H1 (cell line): Measurements from ENCODE around the gene SMU1. TPM values are rescaled to one million over a fixed set of nuclear protein-coding genes. Genes with fewer than 3 reads are reported as not detected.

Source experiments
- ASH2L ChIP-seq: fragments of 200-600, 300-600 bp; sonication (generic); IDR thresholded peaks from one replicate; pipeline ENCODE4 v1.7.1; 2017; ENCODE audit warnings: low read length
- ATF2 ChIP-seq: IDR thresholded peaks from 2 replicates; pipeline ENCODE4 v1.6.1; 2012; ENCODE audit warnings: low read length, inconsistent platforms
- BACH1 ChIP-seq: IDR thresholded peaks from 2 replicates; pipeline ENCODE4 v1.6.1; 2012; ENCODE audit warnings: low read length, improper control_type of control experiment
- BCL11A ChIP-seq, 2 experiments: IDR thresholded peaks; one replicate each; pipeline ENCODE4 v1.6.1; 2011; ENCODE audit warnings: low read depth in 2 of 2, low read length in 2 of 2, mild to moderate bottlenecking in 2 of 2
- BRCA1 ChIP-seq: IDR thresholded peaks from 2 replicates; pipeline ENCODE4 v1.6.1; 2012; ENCODE audit warnings: low read depth, low read length, improper control_type of control experiment
- CHD1 ChIP-seq: IDR thresholded peaks from 2 replicates; pipeline ENCODE4 v1.6.1; 2012; ENCODE audit warnings: low read depth, low read length, improper control_type of control experiment
- CHD2 ChIP-seq: IDR thresholded peaks from 2 replicates; pipeline ENCODE4 v1.6.1; 2012; ENCODE audit warnings: low read length, improper control_type of control experiment
- CTBP2 ChIP-seq: IDR thresholded peaks from 2 replicates; pipeline ENCODE4 v1.7.0; 2011; ENCODE audit warnings: borderline replicate concordance, mild to moderate bottlenecking, moderate library complexity, mixed read lengths, low read length; ENCODE audit not compliant: insufficient read depth, insufficient read length
- EGR1 ChIP-seq: IDR thresholded peaks from 2 replicates; pipeline ENCODE4 v1.6.1; 2011; ENCODE audit warnings: low read depth, low read length, borderline replicate concordance
- HDAC2 ChIP-seq, 2 experiments: fragments of 300-600 bp in 1 of 2; sonication (generic) in 1 of 2; IDR thresholded peaks; 2 replicates each; pipeline ENCODE4 v1.6.1; 2011 to 2012; ENCODE audit warnings: low read depth in 2 of 2, low read length in 2 of 2, mild to moderate bottlenecking in 2 of 2, moderate library complexity in 2 of 2, borderline replicate concordance in 1 of 2, inconsistent platforms in 1 of 2
- HDAC6 ChIP-seq: IDR thresholded peaks from one replicate; pipeline ENCODE4 v1.7.1; 2012; ENCODE audit warnings: low read depth, mild to moderate bottlenecking, inconsistent platforms, low read length, moderate library complexity
- KDM1A ChIP-seq: fragments of 200-600, 300-600 bp; sonication (generic); IDR thresholded peaks from 2 replicates; pipeline ENCODE4 v1.7.1; 2016; ENCODE audit warnings: mild to moderate bottlenecking, low read length, borderline replicate concordance
- KDM4A ChIP-seq: IDR thresholded peaks from one replicate; pipeline ENCODE4 v1.7.1; 2012; ENCODE audit warnings: low read depth, mild to moderate bottlenecking, moderate library complexity, low read length, inconsistent platforms; ENCODE audit not compliant: severe bottlenecking
- MAFK ChIP-seq: IDR thresholded peaks from 2 replicates; pipeline ENCODE4 v1.6.1; 2012; ENCODE audit warnings: low read depth, mild to moderate bottlenecking, improper control_type of control experiment, low read length
- POLR2A ChIP-seq, 2 experiments: IDR thresholded peaks; 1 replicate in 1 of 2; 2 replicates in 1 of 2; pipeline ENCODE4 v1.6.1; 2011; ENCODE audit warnings: low read depth in 2 of 2, low read length in 2 of 2, mild to moderate bottlenecking in 2 of 2; ENCODE audit errors: control extremely low read depth in 1 of 2
- RAD21 ChIP-seq, 2 experiments: IDR thresholded peaks in 1 of 2; conservative IDR thresholded peaks in 1 of 2; 2 replicates each; pipeline ENCODE4 v1.6.1; 2011; ENCODE audit warnings: low read depth in 2 of 2, low read length in 2 of 2, improper control_type of control experiment in 1 of 2, inconsistent platforms in 1 of 2, mild to moderate bottlenecking in 1 of 2, moderate library complexity in 1 of 2
- RBBP5 ChIP-seq: IDR thresholded peaks from 2 replicates; pipeline ENCODE4 v1.7.1; 2012; ENCODE audit warnings: low read depth, mild to moderate bottlenecking, inconsistent platforms, low read length, moderate library complexity, borderline replicate concordance
- RNF2 ChIP-seq: fragments of 200-900, 300-1000 bp; sonication (generic); IDR thresholded peaks from 2 replicates; pipeline ENCODE4 v1.7.1; 2016; ENCODE audit warnings: borderline replicate concordance, low read depth, mild to moderate bottlenecking, antibody characterized with exemption, low read length; ENCODE audit not compliant: poor library complexity, severe bottlenecking; ENCODE audit errors: missing control alignments
- SIN3A ChIP-seq, 2 experiments: IDR thresholded peaks in 1 of 2; conservative IDR thresholded peaks in 1 of 2; 2 replicates each; pipeline ENCODE4 v1.6.1; 2011 to 2012; ENCODE audit warnings: low read length in 2 of 2, improper control_type of control experiment in 1 of 2, low read depth in 1 of 2, mild to moderate bottlenecking in 1 of 2
- SP2 ChIP-seq: IDR thresholded peaks from 2 replicates; pipeline ENCODE4 v1.6.1; 2012; ENCODE audit warnings: mild to moderate bottlenecking, low read length, inconsistent platforms
- TBP ChIP-seq: IDR thresholded peaks from 2 replicates; pipeline ENCODE4 v1.6.1; 2011; ENCODE audit warnings: low read depth, low read length, improper control_type of control experiment
- TCF12 ChIP-seq: IDR thresholded peaks from 2 replicates; pipeline ENCODE4 v1.6.1; 2011; ENCODE audit warnings: low read depth, mild to moderate bottlenecking, low read length
- TEAD4 ChIP-seq: IDR thresholded peaks from 2 replicates; pipeline ENCODE4 v1.6.1; 2012; ENCODE audit warnings: low read depth, low read length, inconsistent platforms, mixed read lengths
- polyA plus RNA-seq, 7 experiments: library from polyadenylated mRNA; depleted of rRNA in 3 of 7; stranded (reverse) in 5 of 7; unstranded in 2 of 7; fragments of >200 nt in 5 of 7; fragments of 200-250 nt in 2 of 7; gene quantifications; 1 replicate in 5 of 7; 2 replicates in 1 of 7; 4 replicates in 1 of 7; pipeline versions ENCODE4 v1.2.1 to v1.2.3, GENCODE V29; 2011 to 2013; ENCODE audit warnings: missing spikeins in 2 of 7, mixed read lengths in 2 of 7
- total RNA-seq: library from RNA; stranded (reverse); fragmentation: NEBNext Ultra II Directional; extraction: Animal tissue kit (Norgen Biotek cat#: 25700); gene quantifications from 2 replicates; pipeline ENCODE4 v1.2.1, GENCODE V29; 2021

The SMU1 gene
- total and polyA plus RNA-seq, 2 of the 8 experiments (the other 6 are each of a cell fraction or from before 2014, with no cell fraction given), result 8.4 to 26.0 TPM

GRCh38 chr9:33024966-33025571 lies 51.4 kb downstream of the SMU1 start, which contains the start of gene DNAJA1 (continued):
- TF ChIP-seq ASH2L (no peak), BRCA1 (no peak), BACH1 (no peak), HDAC6 (no peak), TBP (peak; percentile 97), HDAC2 (IDR thresholded peaks at IDR 0.05; ENCODE audit: borderline replicate concordance in 1 of 2, low read depth in 2 of 2, low read length in 2 of 2) (peak in 1 of 2 experiments; percentile 71; a peak in 1 of 4 replicates), KDM1A (no peak), RBBP5 (0 out of 2 replicates have a peak, but pooled peaks have one; percentile 70), CTBP2 (no peak), TCF12 (no peak), POLR2A (IDR thresholded peaks at IDR 0.05; ENCODE audit: control extremely low read depth in 1 of 2, low read depth in 2 of 2, low read length in 2 of 2) (peak; percentile 99), BCL11A (IDR thresholded peaks at IDR 0.05; ENCODE audit: low read depth in 2 of 2, low read length in 2 of 2) (no peak), KDM4A (peak; percentile 79), EGR1 (peak; percentile 93), RAD21 (IDR thresholded peaks at IDR 0.05 in 1 of 2, conservative IDR thresholded peaks at IDR 0.05 in 1 of 2; ENCODE audit: low read depth in 2 of 2, low read length in 2 of 2) (no peak), SIN3A (conservative IDR thresholded peaks at IDR 0.05 in 1 of 2, IDR thresholded peaks at IDR 0.05 in 1 of 2; ENCODE audit: low read depth in 1 of 2, low read length in 2 of 2) (peak in 1 of 2 experiments; percentile 76; a peak in 2 of 4 replicates), CHD1 (0 out of 2 replicates have a peak, but pooled peaks have one; percentile 26), CHD2 (no peak), TEAD4 (no peak), MAFK (no peak), ATF2 (no peak), RNF2 (no peak), SP2 (peak; percentile 18; the same call in 1 of the 2 replicates)
